ENCODE measurements around the gene RPUSD4. TPM values are rescaled to one million over a fixed set of nuclear protein-coding genes. Genes with fewer than 3 reads are reported as not detected.

The RPUSD4 gene
- total RNA-seq, 1 experiment from 2014 or later = 25.1 TPM

GRCh38 chr11:126226334-126227084 lies 15.1 kb upstream of the RPUSD4 start:
- Histone ChIP-seq H3F3A (ENCODE audit: insufficient read depth, low read depth) (no peaks in the 10 kb centered on the region), H3K4me3 (no peak overlapping the region), H4K20me1 (ENCODE audit: insufficient read depth) (no peaks in the 10 kb centered on the region), H3K9me2 (ENCODE audit: insufficient read depth) (no peaks in the 10 kb centered on the region), H2AFZ (no peak overlapping the region), H3K27me3 (ENCODE audit: insufficient read depth, low read depth) (no peaks in the 10 kb centered on the region), H3K4me1 (replicated peaks; ENCODE audit: insufficient read depth) (no peaks in the 10 kb centered on the region), H3K79me2 (ENCODE audit: low read depth) (0 out of 2 replicates have a peak, but pooled peaks cover 3% of the 10 kb centered on the region), H3K9me3 (ENCODE audit: insufficient read depth, low read depth) (no peaks in the 10 kb centered on the region), H3K27ac (no peak overlapping the region), H3K4me2 (no peak overlapping the region), H3K36me3 (ENCODE audit: low read depth) (no peaks in the 10 kb centered on the region)
- ChIA-PET POLR2A (ENCODE audit: unreplicated experiment) (no interaction called here), CTCF (interaction anchor here (0.6 kb wide), 1 partner anchor 631 kb away, joined by 3 read pairs; no protein-coding TSS in a partner anchor)
- TF ChIP-seq EZH2 (IDR thresholded peaks at IDR 0.05; ENCODE audit: low read depth) (no peak), CTCF (conservative IDR thresholded peaks at IDR 0.05) (no peak)
- BruUV-seq (replicated peaks) = no TSS peak
- intact Hi-C loops (cut with micrococcal nuclease; ENCODE audit: unreplicated experiment) = no loop called here
- DNase-seq = no peak

- Histone ChIP-seq H3K27me3 (ENCODE audit: insufficient read depth, low read depth) (no peaks in the 10 kb centered on the region), H4K20me1 (ENCODE audit: insufficient read depth) (no peaks in the 10 kb centered on the region), H3K4me1 (replicated peaks; ENCODE audit: insufficient read depth) (no peaks in the 10 kb centered on the region), H3K4me3 (no peak overlapping the region), H3K27ac (no peak overlapping the region), H3K36me3 (ENCODE audit: low read depth) (no peaks in the 10 kb centered on the region), H3K9me3 (ENCODE audit: insufficient read depth, low read depth) (no peaks in the 10 kb centered on the region), H3K4me2 (no peak overlapping the region), H3F3A (ENCODE audit: insufficient read depth, low read depth) (no peaks in the 10 kb centered on the region), H3K9me2 (ENCODE audit: insufficient read depth) (no peaks in the 10 kb centered on the region), H2AFZ (no peak overlapping the region), H3K79me2 (ENCODE audit: low read depth) (0 out of 2 replicates have a peak, but pooled peaks cover 4% of the 10 kb centered on the region)
- intact Hi-C loops (cut with micrococcal nuclease; ENCODE audit: unreplicated experiment) = no loop called here
- DNase-seq = no peak
- BruUV-seq (replicated peaks) = no TSS peak
- ChIA-PET CTCF (no interaction called here), POLR2A (ENCODE audit: unreplicated experiment) (interaction anchor here (0.7 kb wide), 1 partner anchor 93 kb away, joined by 3 read pairs; no protein-coding TSS in a partner anchor)
- TF ChIP-seq CTCF (conservative IDR thresholded peaks at IDR 0.05) = no peak
- TF ChIP-seq EZH2 (IDR thresholded peaks at IDR 0.05; ENCODE audit: low read depth) = no peak
Observed at GRCh38 chr11:126225295-126225665, 13.8 kb upstream of the RPUSD4 start.

GRCh38 chr11:126224647-126225294 lies 13.3 kb upstream of the RPUSD4 start:
- POLR2A ChIA-PET (ENCODE audit: unreplicated experiment) = no interaction called here

More at GRCh38 chr11:126224647-126225294, 13.3 kb upstream of the RPUSD4 start:
- Histone ChIP-seq H3K9me2 (ENCODE audit: insufficient read depth) (no peaks in the 10 kb centered on the region), H3K27ac (no peak overlapping the region), H3K79me2 (ENCODE audit: low read depth) (0 out of 2 replicates have a peak, but pooled peaks cover 9% of the 10 kb centered on the region), H2AFZ (no peak overlapping the region), H3K4me2 (no peak overlapping the region), H3K4me3 (no peak overlapping the region), H3K4me1 (replicated peaks; ENCODE audit: insufficient read depth) (no peaks in the 10 kb centered on the region), H4K20me1 (ENCODE audit: insufficient read depth) (no peaks in the 10 kb centered on the region), H3F3A (ENCODE audit: insufficient read depth, low read depth) (no peaks in the 10 kb centered on the region), H3K27me3 (ENCODE audit: insufficient read depth, low read depth) (no peaks in the 10 kb centered on the region), H3K36me3 (ENCODE audit: low read depth) (no peaks in the 10 kb centered on the region), H3K9me3 (ENCODE audit: insufficient read depth, low read depth) (no peaks in the 10 kb centered on the region)
- CTCF ChIA-PET = no interaction called here
- intact Hi-C loops (cut with micrococcal nuclease; ENCODE audit: unreplicated experiment) = no loop called here
- no TSS peak for BruUV-seq (replicated peaks)
- no peak for DNase-seq
- TF ChIP-seq CTCF (conservative IDR thresholded peaks at IDR 0.05) (no peak), EZH2 (IDR thresholded peaks at IDR 0.05; ENCODE audit: low read depth) (no peak)

Measured in PC-9 (cell line).